Activated T-helper 1 cell treated with Interleukin-2 at 50 U/mL for 16 hours (primary cell): ENCODE results near the gene S100A11.
A peak's percentile ranks its signal among the peaks of the same experiment; 100 is the strongest.
"Not testable (repeated sequence)": the region's sequence is repeated elsewhere in the genome, so short reads cannot be mapped to it uniquely, and the experiment has no call there.

Experiments
- DNase-seq: peaks from one replicate; pipeline ENCODE4 v3.0.0-alpha.2; 2020; ENCODE audit warnings: low read depth

Gene S100A11

GRCh38 chr1:152036267-152037216, at the start of gene S100A11:
Gene S100A11, minus strand, starts transcription at chr1:152037004. Its CDS starts 89 bp downstream, at chr1:152036915.
- DNase-seq = peak; percentile 62

- no peak for DNase-seq
These were observed 48.0 kb upstream of the S100A11 start for GRCh38 chr1:152084853-152085252.

- DNase-seq = not testable (repeated sequence)
These were observed 44.2 kb upstream of the S100A11 start for GRCh38 chr1:152081026-152081425.

GRCh38 chr1:152080494-152080893, 43.7 kb upstream of the S100A11 start:
- DNase-seq = not testable (repeated sequence)

GRCh38 chr1:152078831-152079441, 42.1 kb upstream of the S100A11 start:
- no peak for DNase-seq

- no peak for DNase-seq
These were observed 35.5 kb upstream of the S100A11 start for GRCh38 chr1:152072311-152072710.

GRCh38 chr1:152071123-152071522, 34.3 kb upstream of the S100A11 start:
- no peak for DNase-seq

GRCh38 chr1:152067929-152068328, 31.1 kb upstream of the S100A11 start:
- no peak for DNase-seq

- no peak for DNase-seq
These were observed 30.3 kb upstream of the S100A11 start for GRCh38 chr1:152067150-152067549.

GRCh38 chr1:152061952-152062351, 25.1 kb upstream of the S100A11 start:
- DNase-seq = no peak

- DNase-seq = no peak
These were observed 16.6 kb upstream of the S100A11 start for GRCh38 chr1:152053375-152053774.

- peak; percentile 71 for DNase-seq
These were observed 15.8 kb upstream of the S100A11 start for GRCh38 chr1:152052606-152053005.

GRCh38 chr1:152050886-152051675, 14.3 kb upstream of the S100A11 start:
- no peak for DNase-seq

- no peak for DNase-seq
These were observed 12.7 kb upstream of the S100A11 start for GRCh38 chr1:152049291-152050083.

GRCh38 chr1:152048416-152049009, 11.7 kb upstream of the S100A11 start:
- peak; percentile 53 for DNase-seq

- peak; percentile 81 for DNase-seq
These were observed 11.1 kb upstream of the S100A11 start for GRCh38 chr1:152047730-152048415.

- DNase-seq = no peak
These were observed 10.6 kb upstream of the S100A11 start for GRCh38 chr1:152047413-152047729.

- no peak for DNase-seq
These were observed 7.6 kb upstream of the S100A11 start for GRCh38 chr1:152044386-152044785.

- DNase-seq = no peak
These were observed 7.1 kb upstream of the S100A11 start for GRCh38 chr1:152043870-152044269.

- no peak for DNase-seq
These were observed 5.2 kb upstream of the S100A11 start for GRCh38 chr1:152042030-152042429.

GRCh38 chr1:152039886-152040285, 3.1 kb upstream of the S100A11 start:
- no peak for DNase-seq
